ENCODE measurements around the gene FBXO34.

Gene FBXO34

GRCh38 chr14:55384536-55384935 lies 113.3 kb downstream of the FBXO34 start:
- DNase-seq = no peak

- DNase-seq = no peak
Observed at GRCh38 chr14:55386037-55386808, 115.0 kb downstream of the FBXO34 start.

- DNase-seq = no peak
Observed at GRCh38 chr14:55387121-55387520, 115.9 kb downstream of the FBXO34 start.

GRCh38 chr14:55388160-55388559 lies 116.9 kb downstream of the FBXO34 start:
- no peak for DNase-seq

GRCh38 chr14:55389330-55389729 lies 118.1 kb downstream of the FBXO34 start:
- DNase-seq = no peak

GRCh38 chr14:55398679-55399078 lies 127.5 kb downstream of the FBXO34 start:
- DNase-seq = peak; percentile 67 to 88 (median 83)

- no peak for DNase-seq
Observed at GRCh38 chr14:55399183-55399582, 128.0 kb downstream of the FBXO34 start.

GRCh38 chr14:55399852-55400251 lies 128.6 kb downstream of the FBXO34 start:
- DNase-seq = no peak

GRCh38 chr14:55401751-55402150 lies 130.5 kb downstream of the FBXO34 start:
- peak; percentile 13 to 46 (median 44) for DNase-seq

Measured in suppressor macrophage treated with lipopolysaccharide for 1 hour (primary cell).